RWPE1 (cell line): ENCODE measurements around the gene ENPP6.

Experiments used
- CTCF ChIA-PET: fragments of 350-600 bp; sonication (Branson Sonifier 250); formaldehyde crosslinking; extraction: SDS; loops from one replicate; lab custom pipeline; 2021; lab: Yijun Ruan, JAX
- POLR2A ChIA-PET: fragments of 400-600 bp; formaldehyde crosslinking; extraction: SDS; loops from one replicate; lab custom pipeline; 2020; ENCODE audit warnings: antibody characterized with exemption; ENCODE audit not compliant: low non-redundant PET; lab: Yijun Ruan, JAX
- DNase-seq: peaks from one replicate; pipeline ENCODE4 v3.0.0; 2012; ENCODE audit warnings: low spot score
- H3K27ac ChIP-seq: fragments of 450-650 bp; 2 replicates; pipeline ENCODE4 v1.5.1; 2017
- TF ChIP-seq, protein P1 (sequence below): fragments of 450-650 bp; conservative IDR thresholded peaks from 2 replicates; pipeline ENCODE4 v1.5.1; 2017; ENCODE audit warnings: low read depth, mild to moderate bottlenecking

The ENPP6 gene

DNA sequence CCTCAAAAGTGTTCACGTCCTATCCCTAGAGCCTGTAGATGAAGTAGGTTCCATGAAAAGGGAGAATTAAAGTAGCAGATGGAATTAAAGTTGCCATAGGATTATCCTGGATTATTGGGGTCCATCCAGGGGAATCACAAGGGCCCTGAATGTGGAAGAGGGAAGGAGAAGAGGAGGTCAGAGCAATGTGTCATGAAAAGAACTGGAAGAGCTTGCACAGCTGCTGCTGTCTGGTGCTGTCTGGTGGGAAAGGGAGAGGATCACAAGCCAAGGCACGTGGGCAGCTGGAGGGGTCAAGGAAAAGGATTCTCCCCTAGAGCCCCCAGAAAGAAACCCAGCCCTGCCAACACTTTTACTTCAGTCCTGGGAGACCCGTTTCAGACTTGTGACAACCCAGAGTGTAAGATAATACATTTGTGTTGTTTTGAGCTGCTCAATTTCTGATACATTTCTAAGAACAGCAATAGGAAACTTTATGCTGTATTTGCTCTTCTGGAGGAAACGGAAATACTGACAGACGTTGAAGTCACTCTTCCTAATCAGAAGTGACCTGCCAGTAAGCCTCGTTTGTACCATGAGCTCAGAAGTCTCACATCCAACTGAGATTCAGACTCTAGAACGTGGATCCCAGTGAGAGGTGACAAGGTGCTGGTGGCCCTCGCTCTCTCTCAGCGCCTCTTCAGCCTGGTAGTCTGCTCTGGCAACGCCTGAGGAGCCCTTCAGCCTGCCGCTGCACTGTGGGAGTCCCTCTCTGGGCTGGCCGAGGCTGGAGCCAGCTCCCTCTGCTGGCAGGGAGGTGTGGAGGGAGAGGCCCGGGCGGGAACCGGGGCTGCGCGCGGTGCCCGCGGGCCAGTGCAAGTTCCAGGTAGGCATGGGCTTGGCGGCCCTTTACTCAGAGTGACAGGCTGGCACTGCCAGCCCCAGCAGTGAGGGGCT is 34.7 kb upstream of the ENPP6 start:
- TF ChIP-seq, protein P1, sequence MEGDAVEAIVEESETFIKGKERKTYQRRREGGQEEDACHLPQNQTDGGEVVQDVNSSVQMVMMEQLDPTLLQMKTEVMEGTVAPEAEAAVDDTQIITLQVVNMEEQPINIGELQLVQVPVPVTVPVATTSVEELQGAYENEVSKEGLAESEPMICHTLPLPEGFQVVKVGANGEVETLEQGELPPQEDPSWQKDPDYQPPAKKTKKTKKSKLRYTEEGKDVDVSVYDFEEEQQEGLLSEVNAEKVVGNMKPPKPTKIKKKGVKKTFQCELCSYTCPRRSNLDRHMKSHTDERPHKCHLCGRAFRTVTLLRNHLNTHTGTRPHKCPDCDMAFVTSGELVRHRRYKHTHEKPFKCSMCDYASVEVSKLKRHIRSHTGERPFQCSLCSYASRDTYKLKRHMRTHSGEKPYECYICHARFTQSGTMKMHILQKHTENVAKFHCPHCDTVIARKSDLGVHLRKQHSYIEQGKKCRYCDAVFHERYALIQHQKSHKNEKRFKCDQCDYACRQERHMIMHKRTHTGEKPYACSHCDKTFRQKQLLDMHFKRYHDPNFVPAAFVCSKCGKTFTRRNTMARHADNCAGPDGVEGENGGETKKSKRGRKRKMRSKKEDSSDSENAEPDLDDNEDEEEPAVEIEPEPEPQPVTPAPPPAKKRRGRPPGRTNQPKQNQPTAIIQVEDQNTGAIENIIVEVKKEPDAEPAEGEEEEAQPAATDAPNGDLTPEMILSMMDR: no peak
- ChIA-PET POLR2A (no interaction called here), CTCF (interaction anchor here (0.6 to 1.0 kb wide), 3 partner anchors 16 to 753 kb away, joined by 3 to 7 read pairs (median 3); no protein-coding TSS in a partner anchor)
- no peak overlapping the region for H3K27ac ChIP-seq
- DNase-seq: no peak

DNA sequence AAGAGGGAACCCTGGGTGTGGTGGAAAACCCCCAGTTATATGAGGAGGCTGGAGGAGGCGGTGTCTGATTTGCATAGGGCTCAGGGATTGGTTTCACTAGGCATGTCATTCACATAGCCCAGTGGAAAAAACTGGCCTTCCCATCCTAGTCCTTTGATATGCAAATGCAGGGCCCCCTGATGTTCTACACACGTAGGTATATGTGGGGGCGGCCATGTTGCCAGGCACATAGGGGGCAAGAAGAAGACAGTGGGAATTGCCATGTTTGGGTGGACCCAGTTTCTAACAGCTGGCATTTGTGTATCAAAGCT is 34.0 kb upstream of the ENPP6 start:
- TF ChIP-seq, protein P1: no peak
- H3K27ac ChIP-seq: no peak overlapping the region
- ChIA-PET CTCF (interaction anchor here (0.6 to 1.0 kb wide), 5 partner anchors 17 to 754 kb away, joined by 3 to 5 read pairs (median 3); no protein-coding TSS in a partner anchor), POLR2A (no interaction called here)
- no peak for DNase-seq

DNA sequence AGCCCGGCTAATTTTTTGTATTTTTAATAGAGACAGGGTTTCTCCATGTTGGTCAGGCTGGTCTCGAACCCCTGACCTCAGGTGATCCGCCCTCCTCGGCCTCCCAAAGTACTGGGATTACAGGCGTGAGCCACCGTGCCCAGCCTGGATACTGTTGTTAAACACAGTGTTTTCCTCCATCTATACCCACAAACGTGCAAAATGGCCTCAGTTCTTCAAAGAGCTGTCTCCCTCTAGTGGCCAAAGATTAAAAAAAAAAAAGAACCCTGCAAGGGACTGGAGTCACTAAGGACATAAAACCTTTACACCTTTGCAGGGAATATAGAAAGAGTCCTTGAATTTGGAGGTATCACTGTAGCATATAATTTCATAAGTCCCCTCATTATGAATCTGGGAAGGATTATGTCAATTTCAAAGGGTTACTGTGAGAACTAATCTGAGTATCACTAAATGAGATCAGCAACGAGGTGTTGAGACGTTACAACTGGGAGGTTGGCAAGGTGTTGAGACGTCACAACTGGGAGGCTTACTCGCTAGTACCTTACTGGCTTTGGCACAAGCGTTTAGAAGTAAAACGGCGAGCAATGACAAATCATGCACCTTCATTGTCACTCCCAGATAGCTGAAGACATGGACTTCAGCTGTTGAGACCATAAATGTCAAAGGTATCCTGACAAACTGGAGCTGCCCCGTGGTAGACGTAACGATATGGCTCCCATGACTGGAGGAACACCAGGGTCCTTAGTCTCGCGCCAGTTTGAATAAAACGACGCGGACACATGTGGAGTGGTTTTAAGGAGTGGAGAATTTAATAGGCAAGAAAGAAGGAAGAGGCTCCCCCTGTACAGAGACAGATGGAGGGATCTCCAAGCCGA is 33.4 kb upstream of the ENPP6 start:
- peak; percentile 28 for DNase-seq
- ChIA-PET POLR2A (no interaction called here), CTCF (interaction anchor here (0.6 to 1.0 kb wide), 8 partner anchors 16 to 300 kb away, joined by 3 to 5 read pairs (median 3); no protein-coding TSS in a partner anchor)
- TF ChIP-seq, protein P1: peak; percentile 75
- H3K27ac ChIP-seq: no peak overlapping the region

DNA sequence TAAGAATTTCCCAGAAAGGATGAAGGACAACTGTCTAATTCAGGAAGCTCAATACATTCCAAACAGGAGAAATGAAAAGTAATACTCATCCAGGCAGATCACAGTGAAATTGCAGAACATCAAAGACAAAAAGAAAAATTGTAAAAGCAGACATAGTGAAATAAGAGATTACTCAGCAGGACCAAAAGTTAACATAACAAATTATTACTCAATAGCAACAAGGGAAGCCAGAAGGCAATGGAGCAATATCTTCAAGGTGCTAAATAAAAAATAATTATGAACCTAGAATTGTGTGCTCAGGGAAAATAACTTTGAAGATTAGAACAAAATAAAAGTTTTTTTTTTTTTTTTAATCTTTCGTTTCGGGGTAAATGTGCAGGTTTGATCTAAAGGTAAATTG is 30.5 kb upstream of the ENPP6 start:
- H3K27ac ChIP-seq: no peak overlapping the region
- no peak for DNase-seq
- ChIA-PET CTCF (interaction anchor here (0.6 to 1.2 kb wide), 5 partner anchors 11 to 1949 kb away, joined by 3 to 8 read pairs (median 4); no protein-coding TSS in a partner anchor), POLR2A (no interaction called here)
- TF ChIP-seq, protein P1: no peak

DNA sequence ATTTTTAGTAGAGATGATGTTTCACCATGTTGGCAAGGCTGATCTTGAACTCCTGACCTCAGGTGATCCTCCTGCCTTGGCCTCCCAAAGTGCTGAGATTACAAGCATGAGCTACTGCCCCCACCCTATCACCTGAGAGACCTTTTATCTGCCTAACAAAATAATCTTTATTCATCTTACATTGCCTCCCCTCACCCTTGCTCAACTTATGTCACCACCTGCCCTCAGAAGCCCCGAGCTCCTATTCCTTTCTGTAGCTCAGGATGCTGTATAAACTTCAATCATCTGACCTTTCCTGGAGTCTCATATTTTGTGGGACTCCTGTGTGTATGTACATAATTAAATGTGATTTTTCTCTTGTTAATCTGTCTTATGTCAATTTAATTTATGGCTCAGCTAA is 29.7 kb upstream of the ENPP6 start:
- H3K27ac ChIP-seq: no peak overlapping the region
- CTCF ChIA-PET: interaction anchor here (0.6 to 1.2 kb wide), 5 partner anchors 10 to 1948 kb away, joined by 3 to 8 read pairs (median 4); no protein-coding TSS in a partner anchor
- TF ChIP-seq, protein P1: no peak
- no peak for DNase-seq
- POLR2A ChIA-PET: no interaction called here

DNA sequence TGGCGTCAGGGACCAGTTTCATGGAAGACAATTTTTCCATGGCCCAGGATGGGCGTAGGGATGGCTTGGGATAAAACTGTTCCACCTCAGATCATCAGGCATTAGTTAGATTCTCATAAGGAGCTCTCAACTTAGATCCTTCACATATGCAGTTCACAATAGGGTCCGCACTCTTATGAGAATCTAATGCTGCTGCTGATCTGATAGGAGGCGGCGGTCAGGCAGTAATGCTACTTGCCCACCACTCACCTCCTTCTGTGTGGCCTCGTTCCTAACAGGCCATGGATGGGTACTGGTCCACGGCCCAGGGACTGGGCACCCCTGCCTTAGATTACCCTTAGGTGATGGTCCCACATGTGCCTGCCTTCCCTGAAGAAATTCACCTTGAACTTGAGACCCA is 28.8 kb upstream of the ENPP6 start:
- ChIA-PET CTCF (no interaction called here), POLR2A (no interaction called here)
- no peak overlapping the region for H3K27ac ChIP-seq
- TF ChIP-seq, protein P1: no peak
- no peak for DNase-seq
